Skeletal muscle cell (primary cell): ENCODE results near the gene ABCG1.
"Not testable (repeated sequence)": the region's sequence is repeated elsewhere in the genome, so short reads cannot be mapped to it uniquely, and the experiment has no call there.

ENCODE experiments used
- DNase-seq: peaks from one replicate; pipeline ENCODE4 v3.0.0-alpha.2; 2010; ENCODE audit warnings: low read depth
- H3K4me3 ChIP-seq: 2 replicates; pipeline ENCODE4 v1.5.1; 2011; ENCODE audit warnings: low read depth, mild to moderate bottlenecking, control low read depth, low read length, moderate library complexity

ABCG1 gene

GRCh38 chr21:42280356-42281180, 61.6 kb downstream of the ABCG1 start:
- no peak overlapping the region for H3K4me3 ChIP-seq
- DNase-seq: no peak

GRCh38 chr21:42281181-42281680, 62.3 kb downstream of the ABCG1 start:
- no peak overlapping the region for H3K4me3 ChIP-seq
- DNase-seq: no peak

- DNase-seq: no peak
- H3K4me3 ChIP-seq: no peak overlapping the region
These were observed 63.1 kb downstream of the ABCG1 start for GRCh38 chr21:42282021-42282420.

GRCh38 chr21:42282715-42283114, 63.8 kb downstream of the ABCG1 start:
- no peak overlapping the region for H3K4me3 ChIP-seq
- no peak for DNase-seq

- no peak overlapping the region for H3K4me3 ChIP-seq
- no peak for DNase-seq
These were observed 66.8 kb downstream of the ABCG1 start for GRCh38 chr21:42285569-42286245.

GRCh38 chr21:42286416-42286815, 67.5 kb downstream of the ABCG1 start:
- H3K4me3 ChIP-seq: no peak overlapping the region
- DNase-seq: no peak

GRCh38 chr21:42287193-42288083, 68.5 kb downstream of the ABCG1 start:
- DNase-seq: no peak
- H3K4me3 ChIP-seq: no peak overlapping the region

- DNase-seq: no peak
- H3K4me3 ChIP-seq: no peak overlapping the region
These were observed 70.0 kb downstream of the ABCG1 start for GRCh38 chr21:42288962-42289361.

GRCh38 chr21:42289926-42290325, 71.0 kb downstream of the ABCG1 start:
- DNase-seq: no peak
- no peak overlapping the region for H3K4me3 ChIP-seq

GRCh38 chr21:42290505-42290904, 71.6 kb downstream of the ABCG1 start:
- no peak overlapping the region for H3K4me3 ChIP-seq
- DNase-seq: no peak

GRCh38 chr21:42291003-42291750, 72.2 kb downstream of the ABCG1 start:
- H3K4me3 ChIP-seq: no peak overlapping the region
- DNase-seq: no peak

- DNase-seq: no peak
- H3K4me3 ChIP-seq: no peak overlapping the region
These were observed 73.0 kb downstream of the ABCG1 start for GRCh38 chr21:42291751-42292562.

GRCh38 chr21:42292563-42293142, 73.7 kb downstream of the ABCG1 start:
- DNase-seq, H3K4me3 ChIP-seq: not testable (repeated sequence)

- no peak for DNase-seq
- H3K4me3 ChIP-seq: no peak overlapping the region
These were observed 74.8 kb downstream of the ABCG1 start for GRCh38 chr21:42293649-42294272.

GRCh38 chr21:42294273-42294880, 75.4 kb downstream of the ABCG1 start:
- no peak for DNase-seq
- no peak overlapping the region for H3K4me3 ChIP-seq

GRCh38 chr21:42295845-42296244, 76.9 kb downstream of the ABCG1 start:
- DNase-seq: no peak
- no peak overlapping the region for H3K4me3 ChIP-seq

- DNase-seq: no peak
- no peak overlapping the region for H3K4me3 ChIP-seq
These were observed 77.6 kb downstream of the ABCG1 start for GRCh38 chr21:42296501-42296900.
